ENCODE results near the gene NDUFB11.

NDUFB11 gene

GRCh38 chrX:47144626-47145394 lies at the start of gene NDUFB11, which contains the start of gene RBM10:
NDUFB11 (minus strand) TSS chrX:47144702; CDS start chrX:47144679, 23 bp downstream.
RBM10 (plus strand) TSS chrX:47145221; CDS start chrX:47147482, 2,261 bp downstream.
- DNase-seq (ENCODE audit: low read depth in 2 of 2): peak; percentile 83 to 88

- peak; percentile 81 to 93 for DNase-seq (ENCODE audit: low read depth in 2 of 2)
Observed at GRCh38 chrX:47193475-47194193, 49.1 kb upstream of the NDUFB11 start, which contains the start of gene UBA1. UBA1 (plus strand) TSS chrX:47193829; CDS start chrX:47198803, 4,974 bp downstream.

- DNase-seq (ENCODE audit: low read depth in 2 of 2): no peak
Observed at GRCh38 chrX:47191806-47192401, 47.4 kb upstream of the NDUFB11 start.

- peak; percentile 31 to 34 for DNase-seq (ENCODE audit: low read depth in 2 of 2)
Observed at GRCh38 chrX:47191331-47191730, 46.8 kb upstream of the NDUFB11 start.

GRCh38 chrX:47190445-47191269 lies 46.2 kb upstream of the NDUFB11 start:
- peak; percentile 74 to 80 for DNase-seq (ENCODE audit: low read depth in 2 of 2)

DNA sequence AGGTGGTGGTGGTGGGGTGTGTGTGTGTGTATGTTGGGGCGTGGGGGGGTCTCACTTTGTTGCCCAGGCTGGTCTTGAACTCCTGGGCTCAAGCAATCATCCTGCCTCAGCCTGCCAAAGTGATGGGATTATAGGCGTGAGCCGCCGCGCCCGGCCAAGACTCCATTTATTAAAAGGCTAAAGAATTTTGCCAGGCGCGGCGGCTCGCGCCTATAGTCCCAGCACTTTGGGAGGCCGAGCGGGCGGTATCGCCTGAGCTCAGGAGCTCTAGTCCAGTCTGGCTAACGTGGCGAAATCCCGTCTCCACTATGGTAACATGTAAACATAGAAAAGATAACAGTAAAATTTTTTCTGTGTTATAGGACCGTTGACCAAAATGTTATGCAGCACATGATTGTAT lies 45.4 kb upstream of the NDUFB11 start:
- DNase-seq (ENCODE audit: low read depth in 2 of 2): no peak

DNA sequence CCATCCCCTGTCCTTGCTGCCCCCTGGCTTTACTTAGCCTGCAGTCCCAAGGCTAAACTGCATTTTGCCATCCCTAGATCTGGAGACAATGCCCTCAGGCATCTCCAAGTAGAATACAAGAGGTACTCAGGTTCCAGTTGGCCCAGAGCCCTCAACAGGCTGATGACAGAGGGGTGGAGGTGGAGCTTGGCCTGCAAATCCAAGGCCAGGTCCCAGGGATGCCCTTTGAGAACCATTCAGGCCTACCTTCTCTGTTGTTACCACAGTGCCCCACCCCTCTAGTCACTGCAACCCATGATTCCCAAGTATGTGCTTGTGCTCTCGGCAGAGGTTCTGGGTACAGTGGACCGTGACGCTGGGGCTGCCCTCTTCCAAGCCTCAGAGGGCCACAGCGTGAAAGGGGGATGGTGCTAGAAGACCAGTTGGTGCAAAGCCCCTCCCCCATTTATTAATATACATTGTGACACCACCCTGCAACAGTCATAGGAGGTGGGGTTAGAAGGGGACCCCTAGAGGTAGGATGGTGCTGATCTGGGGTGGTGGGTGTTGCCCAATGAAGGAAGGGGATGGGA lies 42.7 kb upstream of the NDUFB11 start:
- no peak for DNase-seq (ENCODE audit: low read depth in 2 of 2)

GRCh38 chrX:47186096-47186740 lies 41.7 kb upstream of the NDUFB11 start:
- no peak for DNase-seq (ENCODE audit: low read depth in 2 of 2)

DNA sequence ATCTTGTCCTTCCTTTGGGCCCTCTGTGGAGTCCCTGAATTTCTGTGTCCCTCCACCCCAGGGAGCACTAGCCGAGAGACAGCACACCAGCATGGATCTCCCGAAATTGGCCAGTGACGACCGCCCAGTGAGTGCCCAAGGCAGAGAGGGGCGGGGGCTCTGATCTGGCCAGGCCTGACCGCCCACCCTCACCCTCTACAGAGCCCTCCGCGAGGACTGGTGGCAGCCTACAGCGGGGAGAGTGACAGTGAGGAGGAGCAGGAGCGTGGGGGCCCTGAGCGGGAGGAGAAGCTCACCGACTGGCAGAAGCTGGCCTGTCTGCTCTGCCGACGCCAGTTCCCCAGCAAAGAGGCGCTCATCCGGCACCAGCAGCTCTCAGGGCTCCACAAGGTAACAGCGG lies 40.7 kb upstream of the NDUFB11 start:
- DNase-seq (ENCODE audit: low read depth in 2 of 2): no peak

GRCh38 chrX:47184486-47184885 lies 40.0 kb upstream of the NDUFB11 start:
- DNase-seq (ENCODE audit: low read depth in 2 of 2): no peak

DNA sequence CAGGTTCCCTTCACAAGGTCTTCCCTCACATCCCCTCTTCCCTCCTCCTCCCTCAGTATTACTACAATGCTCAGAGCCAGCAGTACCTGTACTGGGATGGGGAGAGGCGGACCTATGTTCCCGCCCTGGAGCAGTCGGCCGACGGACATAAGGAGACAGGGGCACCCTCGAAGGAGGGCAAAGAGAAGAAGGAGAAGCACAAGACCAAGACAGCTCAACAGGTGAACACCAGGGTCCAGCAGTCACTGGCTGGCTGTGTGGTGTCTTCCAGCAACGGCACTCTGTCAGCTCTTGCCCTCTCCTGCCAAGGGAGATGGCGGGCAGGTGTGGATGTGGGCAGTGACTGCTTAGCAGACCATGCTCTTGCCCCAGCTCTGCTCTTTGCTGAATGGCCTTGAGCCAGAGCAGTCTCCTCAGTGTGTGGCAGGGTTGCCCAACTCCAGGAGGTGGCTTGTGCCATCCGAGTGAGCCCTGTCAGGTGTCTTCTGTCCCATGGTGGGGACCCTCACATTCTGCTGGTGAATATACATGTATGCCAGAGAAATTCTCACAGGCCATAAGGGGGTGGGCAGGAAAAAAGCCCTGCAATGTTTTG lies 37.7 kb upstream of the NDUFB11 start:
- DNase-seq (ENCODE audit: low read depth in 2 of 2): no peak

- DNase-seq (ENCODE audit: low read depth in 2 of 2): no peak
Observed at GRCh38 chrX:47181301-47181700, 36.8 kb upstream of the NDUFB11 start.

- DNase-seq (ENCODE audit: low read depth in 2 of 2): no peak
Observed at GRCh38 chrX:47180346-47180745, 35.8 kb upstream of the NDUFB11 start.

- no peak for DNase-seq (ENCODE audit: low read depth in 2 of 2)
Observed at GRCh38 chrX:47179928-47180255, 35.4 kb upstream of the NDUFB11 start.

GRCh38 chrX:47179221-47179927 lies 34.9 kb upstream of the NDUFB11 start:
- DNase-seq (ENCODE audit: low read depth in 2 of 2): no peak

DNA sequence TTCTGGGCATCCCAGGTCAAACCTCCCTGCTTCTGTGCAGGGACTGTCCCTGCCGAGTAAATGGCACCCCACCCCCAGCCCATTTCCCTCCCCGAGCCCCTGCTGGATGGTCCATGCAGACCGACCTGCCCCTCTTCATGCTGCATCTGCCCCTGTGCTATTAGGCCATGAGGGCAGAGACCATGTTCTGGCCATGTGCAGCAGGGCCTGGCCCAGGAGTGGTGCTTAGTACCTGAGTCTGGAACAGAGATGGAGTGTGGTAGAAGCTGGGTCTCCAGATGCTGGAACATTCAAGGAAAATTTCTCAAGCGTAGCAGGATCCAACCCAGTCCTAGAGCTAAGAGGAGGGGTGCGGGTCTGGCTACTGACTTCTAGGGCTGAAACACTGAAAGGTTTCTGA lies 33.8 kb upstream of the NDUFB11 start:
- DNase-seq (ENCODE audit: low read depth in 2 of 2): no peak

DNA sequence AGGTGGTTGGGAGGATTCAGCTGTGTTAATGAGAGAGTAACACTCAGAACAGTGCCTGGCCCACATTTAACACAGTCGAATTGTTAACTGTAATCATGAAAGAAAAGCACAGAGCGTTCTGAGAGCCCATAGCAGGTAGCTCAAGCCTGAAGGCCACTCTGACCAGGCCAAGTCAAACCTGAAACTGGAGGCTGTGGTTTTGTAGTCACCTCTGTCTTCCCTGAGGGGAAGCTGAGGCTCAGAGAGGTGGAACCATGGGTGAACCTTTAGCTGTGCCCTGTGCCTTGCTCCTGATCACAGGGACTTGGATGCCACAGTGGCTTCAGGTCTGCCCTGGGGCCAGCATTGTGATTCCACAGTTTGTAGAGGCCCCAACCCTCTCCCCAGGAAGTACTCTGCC lies 32.6 kb upstream of the NDUFB11 start:
- DNase-seq (ENCODE audit: low read depth in 2 of 2): no peak

DNA sequence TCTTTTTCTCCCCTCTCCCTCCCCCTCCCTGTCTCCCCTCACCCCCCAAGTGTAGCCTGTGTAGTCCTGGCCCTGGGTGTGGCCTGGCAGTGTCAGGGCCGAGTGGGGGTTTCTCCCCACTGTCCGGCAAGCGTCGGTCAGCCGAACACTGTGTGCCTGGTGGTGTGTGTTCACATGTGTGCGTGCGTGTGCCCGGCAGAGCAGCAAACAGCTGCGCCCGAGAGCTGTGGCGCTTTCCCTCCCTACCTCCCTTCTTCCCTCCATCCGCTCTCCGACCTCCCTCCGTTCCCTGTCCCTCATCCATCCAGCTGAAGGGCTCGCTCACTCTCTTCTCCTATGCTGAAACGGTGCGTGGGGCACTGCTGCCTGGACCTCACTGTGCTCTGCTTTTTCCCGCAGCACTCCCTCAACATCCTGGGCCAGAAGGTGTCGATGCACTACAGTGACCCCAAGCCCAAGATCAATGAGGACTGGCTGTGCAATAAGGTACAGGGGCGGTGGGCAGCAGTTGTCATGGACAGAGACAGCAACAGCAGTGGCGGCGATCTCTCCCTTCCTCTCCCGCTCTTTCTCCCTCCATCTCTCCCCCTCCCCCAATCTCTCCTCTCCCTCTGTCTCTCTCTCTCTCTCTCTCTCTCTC lies 31.7 kb upstream of the NDUFB11 start:
- DNase-seq (ENCODE audit: low read depth in 2 of 2): no peak

DNA sequence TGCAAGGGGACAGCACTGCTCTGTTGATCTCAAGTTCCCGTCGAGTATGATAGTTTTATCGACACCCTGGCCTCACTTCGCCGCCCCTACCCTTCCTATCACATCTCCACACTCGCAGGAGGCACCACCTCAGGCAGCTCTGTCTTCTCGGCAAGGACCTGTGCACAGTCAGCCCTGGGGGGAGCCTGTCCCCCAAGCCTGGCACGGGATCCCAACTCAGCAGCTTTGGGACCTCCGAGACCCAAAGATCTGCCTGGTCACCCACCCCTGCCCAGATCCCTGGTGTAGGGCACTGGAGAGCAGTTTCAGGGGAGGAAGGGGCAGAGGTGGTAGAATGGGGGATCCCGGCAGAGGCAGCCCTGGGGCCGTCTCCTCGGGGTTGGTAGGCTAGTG lies 31.1 kb upstream of the NDUFB11 start:
- no peak for DNase-seq (ENCODE audit: low read depth in 2 of 2)
